ENCODE results near the gene SRRM5.
A peak's percentile ranks its signal among the peaks of the same experiment; 100 is the strongest.

The SRRM5 gene

DNA sequence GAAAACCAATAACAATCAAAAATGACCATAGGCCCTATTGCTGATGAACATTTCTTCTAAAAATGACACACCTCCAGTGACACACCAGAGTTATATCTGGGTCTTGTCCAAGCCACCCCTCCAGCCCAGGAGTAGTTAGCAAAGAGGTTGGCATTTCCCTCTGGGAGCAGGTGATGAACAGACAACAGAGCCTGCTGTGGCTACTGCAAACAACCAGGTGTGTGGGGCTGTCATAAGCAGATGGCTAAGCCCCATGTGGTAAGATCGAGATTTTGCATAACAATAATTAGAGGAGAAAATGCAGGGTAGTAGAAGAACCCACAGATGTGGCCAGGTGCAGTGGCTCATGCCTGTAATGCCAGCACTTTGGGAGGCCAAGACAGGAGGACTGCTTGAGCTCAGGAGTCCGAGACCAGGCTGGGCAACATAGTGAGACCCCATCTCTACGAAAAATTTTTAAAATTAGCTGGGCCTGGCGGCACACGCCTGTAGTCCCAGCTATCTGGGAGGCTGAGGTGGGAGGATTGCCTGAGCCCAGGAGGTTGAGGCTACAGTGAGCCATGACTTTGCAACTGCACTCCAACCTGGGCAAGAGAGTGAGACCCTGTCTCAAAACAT lies 41.6 kb upstream of the SRRM5 start:
- TF ChIP-seq, protein P1, sequence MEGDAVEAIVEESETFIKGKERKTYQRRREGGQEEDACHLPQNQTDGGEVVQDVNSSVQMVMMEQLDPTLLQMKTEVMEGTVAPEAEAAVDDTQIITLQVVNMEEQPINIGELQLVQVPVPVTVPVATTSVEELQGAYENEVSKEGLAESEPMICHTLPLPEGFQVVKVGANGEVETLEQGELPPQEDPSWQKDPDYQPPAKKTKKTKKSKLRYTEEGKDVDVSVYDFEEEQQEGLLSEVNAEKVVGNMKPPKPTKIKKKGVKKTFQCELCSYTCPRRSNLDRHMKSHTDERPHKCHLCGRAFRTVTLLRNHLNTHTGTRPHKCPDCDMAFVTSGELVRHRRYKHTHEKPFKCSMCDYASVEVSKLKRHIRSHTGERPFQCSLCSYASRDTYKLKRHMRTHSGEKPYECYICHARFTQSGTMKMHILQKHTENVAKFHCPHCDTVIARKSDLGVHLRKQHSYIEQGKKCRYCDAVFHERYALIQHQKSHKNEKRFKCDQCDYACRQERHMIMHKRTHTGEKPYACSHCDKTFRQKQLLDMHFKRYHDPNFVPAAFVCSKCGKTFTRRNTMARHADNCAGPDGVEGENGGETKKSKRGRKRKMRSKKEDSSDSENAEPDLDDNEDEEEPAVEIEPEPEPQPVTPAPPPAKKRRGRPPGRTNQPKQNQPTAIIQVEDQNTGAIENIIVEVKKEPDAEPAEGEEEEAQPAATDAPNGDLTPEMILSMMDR (conservative IDR thresholded peaks at IDR 0.05) = no peak
- no peak overlapping the region for H3K27ac ChIP-seq

DNA sequence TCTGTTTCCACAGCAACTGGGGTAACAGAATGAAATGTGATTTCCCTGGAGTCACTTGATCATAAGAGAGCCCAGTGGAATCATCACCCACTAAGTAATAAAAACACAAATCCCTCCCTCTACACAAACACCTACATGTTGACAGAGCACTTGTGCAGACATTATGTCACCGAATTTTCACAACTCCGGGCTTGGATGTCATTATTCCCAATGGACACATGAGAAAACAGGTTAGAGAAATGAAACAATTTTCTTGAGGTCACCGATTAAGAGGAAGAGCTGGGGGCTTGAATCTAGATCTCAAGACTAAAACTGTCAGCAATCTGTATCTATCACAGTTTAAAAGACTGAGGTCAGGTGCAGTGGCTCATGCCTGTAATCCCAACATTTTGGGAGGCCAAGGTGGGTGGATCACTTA lies 39.7 kb upstream of the SRRM5 start:
- TF ChIP-seq, protein P1 (conservative IDR thresholded peaks at IDR 0.05) = no peak
- no peak overlapping the region for H3K27ac ChIP-seq

DNA sequence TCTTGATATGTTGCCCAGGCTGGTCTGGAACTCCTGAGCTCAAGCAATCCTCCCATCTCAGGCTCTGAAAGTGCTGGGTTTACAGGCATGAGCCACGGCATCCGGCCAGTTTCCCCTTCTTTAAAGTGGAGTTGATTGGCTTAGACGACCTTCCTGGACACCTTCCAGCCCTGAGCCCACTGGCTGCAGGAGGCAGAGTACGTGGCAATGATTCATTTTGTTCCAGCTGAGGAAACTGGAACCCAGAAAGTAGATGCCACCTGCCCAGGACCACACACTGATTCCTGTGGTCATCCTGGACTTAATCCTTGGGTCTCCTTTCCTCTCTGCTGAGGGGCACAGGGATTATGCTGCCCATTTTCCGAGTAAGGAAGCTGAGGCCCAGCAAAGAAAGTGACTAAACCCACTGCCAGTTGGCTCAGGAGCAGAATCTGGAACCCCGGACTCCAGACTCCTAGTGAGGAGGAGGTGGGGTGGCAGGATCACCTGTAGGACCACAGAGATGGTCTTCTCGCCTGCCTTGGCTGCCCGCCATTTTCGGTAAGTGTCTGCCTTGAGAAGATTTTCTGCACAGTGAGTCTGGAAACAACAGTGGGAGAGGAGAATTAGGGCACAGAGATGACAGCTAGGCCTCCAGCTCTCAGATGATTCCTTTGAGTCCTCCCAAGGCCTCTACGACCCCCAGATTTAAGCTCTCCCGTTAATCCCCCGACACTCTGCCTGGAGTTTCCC lies 37.3 kb upstream of the SRRM5 start:
- TF ChIP-seq, protein P1 (conservative IDR thresholded peaks at IDR 0.05) = no peak
- peak overlapping the region; percentile 88 for H3K27ac ChIP-seq

DNA sequence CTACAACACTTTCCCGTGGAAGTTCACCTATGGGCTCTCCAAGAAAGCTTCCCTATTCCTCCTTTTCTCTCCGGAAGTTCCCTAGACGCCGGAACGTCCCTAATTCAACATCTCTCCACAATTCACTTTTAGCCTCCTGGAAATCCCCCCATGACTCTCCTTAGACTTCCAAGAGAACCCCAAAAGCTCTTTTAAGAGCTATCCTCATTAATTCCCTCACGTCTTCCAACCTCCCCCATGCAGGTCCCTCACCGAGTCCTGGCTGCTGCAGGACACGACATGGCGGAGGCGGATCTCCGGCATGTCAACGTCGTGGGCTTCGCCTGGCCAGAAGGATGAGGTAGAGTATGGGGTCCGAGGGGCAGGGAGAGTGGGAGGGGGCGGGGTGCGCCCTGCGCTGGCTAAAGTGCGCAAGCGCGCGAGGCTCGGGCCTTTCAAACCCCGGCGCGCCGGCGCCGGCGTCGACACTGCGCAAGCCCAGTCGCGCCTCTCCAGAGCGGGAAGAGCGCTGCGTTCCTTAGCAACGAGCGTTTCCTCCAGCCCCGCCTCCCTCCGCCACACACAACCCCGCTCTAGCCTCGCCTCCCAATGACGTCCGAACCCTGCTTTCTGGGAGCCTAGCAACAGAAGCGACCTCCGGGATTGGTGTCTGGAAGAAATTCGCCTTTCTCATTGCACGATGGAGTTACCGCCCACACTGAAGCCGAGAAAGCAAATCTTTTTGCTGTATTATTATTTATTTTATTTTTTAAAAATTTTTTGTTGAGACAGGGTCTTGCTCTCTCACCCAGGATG lies 36.5 kb upstream of the SRRM5 start, which contains the start of the genes PINLYP and XRCC1:
TSS of gene PINLYP (plus strand) at position 646 of the 795 bp plus-strand sequence. CDS start 1,391 bp downstream, outside the sequence.
TSS of gene XRCC1 (minus strand) at position 372 of the 795 bp plus-strand sequence. CDS start at position 303, 69 bp downstream.
- H3K27ac ChIP-seq = peak within 1 kb of the TSS; percentile 88
- TF ChIP-seq, protein P1 (conservative IDR thresholded peaks at IDR 0.05) = no peak

DNA sequence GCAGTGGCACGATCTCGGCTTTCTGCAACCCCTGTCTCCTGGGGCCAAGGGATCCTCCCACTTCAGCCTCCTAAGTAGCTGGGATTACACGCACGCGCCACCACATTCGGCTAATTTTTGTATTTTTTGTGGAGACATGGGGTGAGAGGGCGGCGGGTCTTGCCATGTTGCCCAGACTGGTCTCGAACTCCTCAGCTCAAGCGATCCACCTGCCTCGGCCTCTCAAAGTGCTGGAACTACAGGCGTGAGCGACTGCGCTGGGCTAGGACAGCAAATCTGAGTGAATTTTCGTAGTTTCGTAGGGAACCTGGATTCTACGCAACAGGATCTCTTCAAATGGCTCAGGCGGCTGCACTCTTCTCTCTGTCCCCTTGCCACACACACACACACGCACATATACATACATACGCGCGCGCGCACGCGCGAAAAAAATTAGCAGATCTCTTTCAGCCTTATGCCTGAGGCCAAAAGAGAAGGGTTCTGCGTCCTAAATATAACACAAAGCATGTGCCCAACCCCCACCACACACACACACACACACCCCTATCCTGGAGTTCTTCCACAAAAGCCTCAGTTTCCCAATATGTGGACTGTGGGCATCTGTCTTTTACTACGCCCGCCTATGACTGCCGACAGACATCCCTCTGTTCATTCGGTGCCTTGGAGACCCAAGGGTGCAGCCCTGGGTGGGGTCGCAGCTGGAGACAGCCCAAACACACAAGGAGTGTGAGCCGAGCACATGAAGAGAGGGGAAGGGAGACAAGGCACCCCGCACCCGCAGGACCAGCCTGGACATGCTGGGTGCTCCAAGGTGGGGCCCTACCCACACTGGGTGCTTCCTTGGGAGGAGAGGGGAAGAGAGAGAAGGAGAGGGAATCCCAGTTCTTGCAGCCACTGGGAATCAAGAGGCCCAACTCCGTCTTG lies 35.7 kb upstream of the SRRM5 start:
- peak overlapping the region; percentile 88 for H3K27ac ChIP-seq
- TF ChIP-seq, protein P1 (conservative IDR thresholded peaks at IDR 0.05) = no peak

DNA sequence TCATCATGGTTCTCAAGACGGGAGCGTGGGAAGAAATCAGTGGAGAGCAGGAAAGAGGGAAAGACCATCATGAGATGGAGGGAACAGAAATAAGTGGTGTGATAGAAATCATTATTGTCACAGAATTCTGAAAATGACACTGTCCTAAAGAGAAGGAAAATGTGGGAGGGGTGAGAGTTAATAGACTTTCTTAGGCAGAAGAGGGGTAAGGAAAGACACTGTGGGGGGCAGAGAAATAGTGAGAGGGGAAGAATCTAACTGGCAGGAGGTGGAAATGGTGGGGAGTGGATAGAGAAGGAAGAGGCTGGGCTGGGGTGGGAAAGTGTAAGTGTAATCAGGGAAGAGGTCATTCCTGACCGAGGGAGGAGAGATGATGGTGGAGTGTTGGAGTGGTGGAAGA lies 33.1 kb upstream of the SRRM5 start:
- no peak overlapping the region for H3K27ac ChIP-seq
- TF ChIP-seq, protein P1 (conservative IDR thresholded peaks at IDR 0.05) = no peak

Measured in VCaP (cell line).